NCI-H1417 (cell line): ENCODE results near the gene PSME2.

Source experiments
- DNase-seq, 3 experiments: peaks; one replicate each; lab custom pipeline; 2025; lab: John Stamatoyannopoulos, UW

PSME2 gene

GRCh38 chr14:24179294-24179960 is 33.0 kb upstream of the PSME2 start:
- no peak for DNase-seq

- no peak for DNase-seq
These were observed 32.2 kb upstream of the PSME2 start for GRCh38 chr14:24178399-24179178.

- no peak for DNase-seq
These were observed 31.5 kb upstream of the PSME2 start for GRCh38 chr14:24177891-24178290.

GRCh38 chr14:24177041-24177825 is 30.8 kb upstream of the PSME2 start:
- no peak for DNase-seq

- DNase-seq = no peak
These were observed 30.2 kb upstream of the PSME2 start for GRCh38 chr14:24176599-24176998.

GRCh38 chr14:24172871-24173281 is 26.5 kb upstream of the PSME2 start:
- DNase-seq = peak in 1 of 3 experiments; percentile 49

- peak; percentile 37 to 59 (median 40) for DNase-seq
These were observed 26.0 kb upstream of the PSME2 start for GRCh38 chr14:24172261-24172860.

- DNase-seq = peak; percentile 92 to 99 (median 98)
These were observed 25.2 kb upstream of the PSME2 start, which contains the start of gene REC8 for GRCh38 chr14:24171422-24172260. TSS of gene REC8 (plus strand) at chr14:24172080. CDS start at chr14:24172553, 473 bp downstream.

- no peak for DNase-seq
These were observed 21.2 kb upstream of the PSME2 start for GRCh38 chr14:24167469-24168114.

- no peak for DNase-seq
These were observed 19.4 kb upstream of the PSME2 start for GRCh38 chr14:24165785-24166184.

- DNase-seq = no peak
These were observed 18.1 kb upstream of the PSME2 start for GRCh38 chr14:24164518-24164991.

- DNase-seq = no peak
These were observed 15.7 kb upstream of the PSME2 start for GRCh38 chr14:24162093-24162492.

GRCh38 chr14:24160850-24161804 is 14.7 kb upstream of the PSME2 start, which contains the start of gene IRF9:
TSS of gene IRF9 (plus strand) at chr14:24161265. CDS start at chr14:24162145, 880 bp downstream.
- peak; percentile 93 to 98 (median 97) for DNase-seq

- DNase-seq = no peak
These were observed 14.1 kb upstream of the PSME2 start for GRCh38 chr14:24160499-24160849.

- no peak for DNase-seq
These were observed 13.5 kb upstream of the PSME2 start for GRCh38 chr14:24159777-24160498.

GRCh38 chr14:24157331-24157730 is 10.9 kb upstream of the PSME2 start:
- DNase-seq = no peak

GRCh38 chr14:24156840-24157239 is 10.4 kb upstream of the PSME2 start:
- no peak for DNase-seq

- DNase-seq = no peak
These were observed 8.7 kb upstream of the PSME2 start for GRCh38 chr14:24155100-24155499.
